ENCODE data around the gene OAS2.

- TF ChIP-seq POLR2AphosphoS5 (IDR thresholded peaks at IDR 0.05) (no peak), POLR2A (IDR thresholded peaks at IDR 0.05) (no peak), CTCF (IDR thresholded peaks at IDR 0.05 in 8 of 11, conservative IDR thresholded peaks at IDR 0.05 in 3 of 11) (no peak)
Measured at GRCh38 chr12:113051759-113052158, 73.4 kb downstream of the OAS2 start.
